HG03039 (cell line): ENCODE measurements around the gene GNPDA2.
A peak's percentile ranks its signal among the peaks of the same experiment; 100 is the strongest.

ENCODE experiments used
- ATAC-seq: cut with Tn5 transposase; IDR thresholded peaks from one replicate; pipeline ENCODE4 v1.9.1; 2021; ENCODE audit warnings: mild to moderate bottlenecking, moderate library complexity; ENCODE audit not compliant: unreplicated experiment

GNPDA2 gene

DNA sequence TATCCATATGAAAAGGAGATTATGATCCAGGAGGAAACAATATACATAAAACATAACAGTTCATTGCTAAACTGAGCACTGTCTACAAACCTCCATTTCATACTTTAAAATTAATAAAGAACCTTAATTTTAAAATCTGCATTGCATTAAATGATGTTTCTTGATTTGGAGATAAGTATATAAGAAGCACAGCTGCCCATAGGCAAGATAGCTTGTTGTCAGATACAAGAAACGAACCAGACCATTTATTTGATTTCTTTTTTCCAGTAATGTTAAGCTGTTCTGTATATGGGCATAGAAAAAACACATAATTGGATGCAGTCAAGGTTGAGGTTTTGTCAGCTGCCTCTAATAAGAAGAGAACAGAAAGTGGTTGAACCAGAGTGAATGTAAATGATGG is 41.7 kb downstream of the GNPDA2 start:
- ATAC-seq = no peak

DNA sequence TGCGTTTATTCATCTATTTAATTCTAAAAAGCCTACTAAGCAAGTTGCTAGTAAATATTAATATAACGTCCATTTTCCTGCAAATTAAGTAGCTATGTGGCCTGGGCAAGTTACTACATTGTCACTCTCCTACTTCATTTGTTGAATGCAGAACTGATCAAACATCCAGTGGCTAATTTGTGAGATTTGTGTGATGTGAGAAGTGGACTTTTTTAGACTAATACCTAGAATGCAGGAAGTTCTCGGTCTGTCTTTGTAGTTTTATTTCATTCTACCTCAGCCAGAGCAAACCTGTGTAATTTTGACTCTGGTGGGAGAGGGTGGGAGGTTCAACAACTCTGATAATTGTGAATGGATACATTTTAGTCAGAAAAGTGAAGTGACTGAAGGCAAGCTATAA is 47.3 kb downstream of the GNPDA2 start:
- ATAC-seq = no peak

DNA sequence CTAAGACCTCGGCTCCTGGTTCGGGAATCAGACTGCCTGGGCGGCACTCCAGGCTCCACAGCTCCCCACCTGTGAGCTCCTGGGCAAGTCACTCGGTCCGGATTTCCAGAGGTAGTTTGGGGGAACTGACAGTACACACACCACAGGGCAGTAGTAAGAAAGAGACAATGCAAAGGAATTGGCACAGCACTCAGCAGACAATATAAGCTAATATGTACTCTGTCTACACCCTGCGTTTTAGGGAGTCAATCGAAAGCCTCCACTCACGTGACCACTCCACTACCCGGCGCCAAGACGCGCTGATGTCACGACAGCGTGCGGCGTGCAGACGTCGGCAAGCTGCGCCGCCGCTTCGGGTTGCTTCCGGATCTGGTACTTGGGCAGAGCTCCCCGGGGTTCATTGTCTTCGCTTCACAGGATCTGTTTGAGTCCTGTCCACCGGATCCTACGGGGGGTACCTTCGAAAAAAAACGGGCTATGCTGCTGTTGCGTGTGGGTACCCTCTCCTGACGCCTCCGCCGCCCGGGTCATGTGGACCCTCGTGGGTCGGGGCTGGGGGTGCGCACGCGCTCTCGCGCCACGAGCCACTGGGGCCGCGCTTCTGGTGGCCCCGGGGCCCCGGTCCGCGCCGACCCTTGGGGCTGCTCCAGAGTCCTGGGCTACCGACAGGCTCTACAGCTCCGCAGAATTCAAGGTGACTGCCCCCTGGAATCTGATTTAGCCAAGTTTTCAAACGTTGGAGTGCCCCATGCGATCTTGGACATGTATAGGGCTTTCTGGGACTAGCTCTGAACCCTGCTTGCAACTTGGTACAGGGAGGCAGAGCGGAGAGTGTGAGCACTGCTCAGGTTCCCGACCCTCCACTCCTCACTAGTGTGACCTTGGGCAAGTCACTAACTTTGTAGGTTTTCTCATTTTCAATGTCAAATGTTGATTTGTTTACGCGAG is 48.0 kb downstream of the GNPDA2 start, which contains the start of gene GUF1:
Gene GUF1, plus strand, starts transcription at position 327 of the 948 bp plus-strand sequence. Its CDS starts 203 bp downstream, at position 530.
- ATAC-seq = peak; percentile 97

DNA sequence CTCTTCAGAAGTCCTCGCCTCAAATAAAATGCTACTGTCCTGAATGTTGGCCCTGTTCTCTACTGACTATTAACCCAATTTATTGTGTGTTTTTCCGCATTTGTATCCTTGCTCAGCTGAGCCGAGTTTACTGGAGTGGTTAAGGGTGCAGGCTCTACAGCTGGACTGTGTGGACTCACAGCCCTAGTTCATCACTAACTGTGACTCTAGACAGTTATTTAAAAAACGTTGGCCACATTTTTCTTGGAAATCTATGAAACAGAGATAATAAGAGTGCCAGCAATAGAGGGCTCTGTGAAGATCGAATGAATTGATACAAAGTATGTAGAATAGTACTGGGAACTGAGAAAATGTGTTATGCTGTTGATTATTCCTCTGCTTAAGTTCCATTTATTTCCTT is 51.0 kb downstream of the GNPDA2 start:
- ATAC-seq = no peak

DNA sequence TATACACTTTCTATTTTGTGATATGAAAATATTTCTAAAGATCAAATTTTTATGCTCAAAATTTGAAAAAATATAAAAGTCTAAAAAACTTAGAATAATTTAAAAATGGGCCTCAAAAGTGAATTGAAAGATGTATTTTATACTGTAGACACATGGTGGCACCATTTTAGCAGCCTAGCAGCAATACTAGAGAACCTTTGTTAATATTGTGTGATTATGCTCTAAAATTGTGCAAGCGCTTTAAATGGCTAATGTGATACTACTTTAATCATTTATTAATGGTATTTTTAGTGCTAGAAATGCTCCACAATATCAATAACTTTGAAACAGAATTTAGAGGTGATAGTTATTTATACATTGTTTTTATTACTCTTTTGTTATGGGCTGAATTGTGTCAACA is 51.9 kb downstream of the GNPDA2 start:
- ATAC-seq = no peak

DNA sequence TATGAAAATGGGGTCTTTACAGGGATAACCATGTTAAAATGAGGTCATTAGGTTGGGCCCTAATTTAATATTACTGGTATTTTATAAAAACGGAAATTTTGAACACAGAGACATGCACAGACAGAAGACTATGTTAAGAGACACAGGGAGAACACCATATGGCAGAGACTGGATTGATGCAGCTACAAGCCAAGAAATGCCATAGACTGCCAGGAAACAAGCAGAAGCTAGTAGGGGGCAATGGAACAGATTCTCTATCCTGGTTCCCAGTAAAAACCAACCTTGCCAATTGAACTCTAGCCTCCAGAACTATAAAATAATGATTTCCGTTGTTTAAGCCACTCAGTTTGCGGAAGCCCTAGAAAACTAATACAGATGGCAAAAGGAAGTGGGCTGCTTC is 54.7 kb downstream of the GNPDA2 start:
- no peak for ATAC-seq

DNA sequence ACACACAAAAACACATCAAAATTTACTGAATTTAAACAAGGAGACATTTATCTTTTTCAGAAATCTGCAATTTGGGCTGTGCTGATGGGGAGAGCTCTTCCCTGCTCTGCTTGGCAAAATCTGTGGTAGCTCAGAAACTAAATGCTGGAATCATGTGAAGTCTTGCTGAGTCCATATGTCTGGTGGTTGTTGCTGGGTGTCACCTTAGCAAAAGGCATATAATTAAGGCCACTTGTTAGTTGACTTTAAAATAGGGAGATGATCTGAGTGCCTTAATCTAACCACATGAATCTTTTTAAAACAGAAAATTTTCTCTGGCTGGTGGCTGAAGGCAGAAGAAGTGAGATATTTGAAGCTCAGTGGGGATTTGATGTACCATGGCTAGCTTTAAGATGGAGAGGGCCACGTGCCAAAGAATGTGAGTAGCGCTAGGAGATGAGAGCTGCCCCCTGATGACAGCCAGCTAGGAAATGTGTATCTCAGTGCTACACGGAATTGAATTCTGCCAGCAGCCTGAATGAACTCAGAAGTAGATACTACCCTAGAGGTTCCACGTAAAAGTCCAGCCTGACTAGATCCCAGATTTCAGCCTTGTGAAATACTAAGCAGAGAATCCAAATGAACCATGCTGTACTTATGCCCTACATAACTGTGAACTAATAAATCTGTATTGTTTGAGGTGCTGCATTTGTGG is 55.7 kb downstream of the GNPDA2 start:
- ATAC-seq = no peak

DNA sequence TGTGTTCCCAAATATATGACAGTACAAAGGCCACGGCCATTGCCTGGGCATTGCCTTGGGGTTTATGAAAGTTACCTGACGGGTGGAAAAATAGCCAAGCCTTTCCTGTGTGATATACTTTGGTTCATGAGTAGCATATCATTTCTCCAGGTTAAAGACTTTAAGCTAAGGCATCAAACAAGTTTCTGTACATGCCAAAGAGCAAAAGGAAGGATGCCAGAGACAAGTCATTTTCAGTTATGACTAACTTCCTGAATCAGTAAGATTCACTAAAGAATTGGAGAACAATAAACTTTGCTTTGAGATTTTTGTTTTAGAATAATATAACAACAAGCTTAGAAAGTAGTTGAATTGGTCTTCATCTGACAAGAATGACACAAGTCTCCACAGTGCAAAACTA is 57.8 kb downstream of the GNPDA2 start:
- no peak for ATAC-seq

DNA sequence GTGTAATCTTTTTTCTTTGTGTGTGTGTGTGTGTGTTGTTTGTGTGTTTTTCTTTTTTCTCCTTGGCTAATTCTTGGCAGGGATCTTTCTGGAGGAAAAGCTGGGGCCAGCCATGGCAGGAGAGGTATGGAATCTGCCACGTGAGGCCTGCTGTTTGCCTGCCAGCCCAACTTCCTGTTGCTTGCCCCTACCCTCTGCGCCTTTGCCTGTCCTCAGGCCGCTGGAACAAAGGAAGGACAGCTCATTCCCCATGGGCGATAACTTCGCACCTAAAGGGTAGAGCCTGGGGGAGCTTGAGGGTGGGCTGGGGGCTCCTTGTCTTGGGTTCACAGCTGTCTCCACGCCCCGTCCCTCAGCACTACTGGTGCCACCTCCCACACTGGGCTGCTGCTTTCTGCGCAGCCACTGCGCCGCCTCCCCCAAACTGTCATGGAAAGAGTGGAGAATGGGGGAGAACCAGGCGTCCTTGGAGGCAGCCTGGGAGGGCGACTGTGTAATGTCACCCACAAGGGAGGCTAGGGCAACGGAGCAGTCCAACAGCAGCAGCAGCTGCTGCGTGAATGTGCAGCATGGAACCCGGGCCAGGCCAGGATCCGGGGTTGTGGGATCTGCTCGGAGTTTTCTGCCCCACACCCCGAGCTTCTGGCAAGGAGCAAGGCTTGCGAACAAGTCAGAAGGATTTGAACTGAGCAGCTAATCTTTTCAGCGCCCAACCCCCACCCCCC is 62.7 kb downstream of the GNPDA2 start:
- no peak for ATAC-seq

DNA sequence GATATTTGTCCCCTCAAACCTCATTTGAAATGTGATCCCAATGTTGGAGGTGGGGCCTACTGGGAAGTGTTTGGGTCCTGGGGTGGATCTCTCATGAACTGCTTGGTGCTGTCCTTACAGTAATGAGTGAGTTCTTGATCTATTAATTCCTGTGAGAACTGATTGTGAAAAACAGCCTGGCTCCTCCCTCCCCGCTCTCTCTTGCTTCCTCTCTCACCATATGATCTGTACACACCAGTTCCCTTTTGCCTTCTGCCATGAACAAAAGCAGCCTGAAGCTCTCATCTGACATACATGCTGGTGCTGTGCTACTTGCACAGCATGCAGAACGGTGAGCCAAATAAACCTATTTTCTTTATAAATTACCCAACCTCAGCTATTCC is 63.7 kb downstream of the GNPDA2 start:
- ATAC-seq = no peak

DNA sequence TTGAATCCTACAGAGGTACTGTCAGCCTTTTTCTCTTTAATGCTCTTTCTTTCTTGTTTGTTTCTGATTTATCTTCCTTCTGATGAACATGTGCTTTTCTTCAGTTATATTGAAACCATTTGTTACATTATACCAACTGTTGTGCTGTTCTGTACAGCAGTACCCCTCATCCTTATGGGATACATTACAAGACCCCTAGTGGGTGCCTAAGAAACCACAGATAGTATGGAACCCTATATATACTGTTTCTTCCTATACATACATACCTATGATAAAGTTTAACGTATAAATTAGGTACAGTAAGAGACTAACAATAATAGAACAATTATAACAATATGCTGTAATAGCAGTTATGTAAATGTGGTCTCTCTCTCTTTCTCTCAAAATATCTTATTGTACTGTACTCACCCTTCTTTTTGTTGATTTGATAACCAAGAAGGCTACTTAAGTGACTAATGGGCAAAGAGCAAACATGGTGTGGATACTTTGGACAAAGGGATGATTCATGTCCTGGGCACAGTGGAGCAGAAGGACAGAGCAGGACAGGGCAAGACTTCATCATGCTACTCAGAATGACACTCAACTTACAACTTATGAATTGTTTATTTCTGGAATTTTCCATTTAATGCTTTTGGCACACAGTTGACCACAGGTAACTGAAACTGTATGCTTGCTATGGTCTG is 64.3 kb downstream of the GNPDA2 start:
- ATAC-seq = no peak

DNA sequence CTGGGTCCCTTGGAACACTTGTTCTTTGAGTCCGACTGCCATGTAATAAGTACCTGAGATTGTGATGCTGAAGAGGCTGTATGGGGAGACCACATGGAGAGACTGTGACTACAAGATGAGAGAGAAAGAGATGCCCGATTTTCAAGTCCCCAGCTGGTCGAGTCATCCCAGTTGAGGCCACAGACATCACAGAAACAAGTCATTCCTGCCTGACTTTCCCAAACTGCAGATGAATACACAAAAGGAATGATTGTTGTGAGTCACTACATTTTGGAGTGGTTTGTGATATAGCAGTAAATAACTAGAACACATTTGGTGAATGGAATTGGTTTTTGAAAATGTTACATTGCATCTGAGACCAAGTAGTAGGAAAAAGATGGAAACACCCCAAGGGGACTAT is 66.0 kb downstream of the GNPDA2 start:
- ATAC-seq = no peak

DNA sequence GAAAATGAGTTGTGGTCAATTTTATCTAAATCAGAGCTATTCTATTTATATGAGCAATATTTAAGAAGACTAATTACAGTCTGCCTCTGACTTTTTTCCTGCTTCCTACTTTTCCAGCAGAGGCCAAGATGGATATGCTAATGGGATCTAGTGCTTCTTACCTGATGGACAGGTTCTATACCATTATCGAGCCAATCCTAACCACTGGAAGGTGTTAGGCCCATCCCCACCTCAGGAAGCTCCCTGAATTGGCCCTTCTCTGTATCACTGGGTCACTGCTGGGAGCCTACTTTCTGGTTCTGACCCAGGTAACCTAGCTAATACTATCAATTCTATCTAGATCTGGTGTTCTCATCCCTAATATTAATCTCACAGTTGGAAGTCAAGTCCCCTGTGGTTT is 74.4 kb downstream of the GNPDA2 start:
- ATAC-seq = no peak
